HG03025 (cell line): ENCODE results near the gene AKR1C2.
"Not testable (repeated sequence)": the region's sequence is repeated elsewhere in the genome, so short reads cannot be mapped to it uniquely, and the experiment has no call there.

Source experiments
- ATAC-seq: cut with Tn5 transposase; IDR thresholded peaks from one replicate; pipeline ENCODE4 v1.9.1; 2021; ENCODE audit warnings: mild to moderate bottlenecking, moderate library complexity; ENCODE audit not compliant: unreplicated experiment, low FRiP score

The AKR1C2 gene

GRCh38 chr10:4992564-4992963 is 11.1 kb downstream of the AKR1C2 start:
- not testable (repeated sequence) for ATAC-seq

GRCh38 chr10:4991463-4991862 is 12.2 kb downstream of the AKR1C2 start:
- not testable (repeated sequence) for ATAC-seq

- no peak for ATAC-seq
Observed at GRCh38 chr10:4990217-4990616, 13.4 kb downstream of the AKR1C2 start.

GRCh38 chr10:4988000-4988641 is 15.5 kb downstream of the AKR1C2 start:
- not testable (repeated sequence) for ATAC-seq

- no peak for ATAC-seq
Observed at GRCh38 chr10:4984971-4985594, 18.6 kb downstream of the AKR1C2 start.

- no peak for ATAC-seq
Observed at GRCh38 chr10:4984223-4984622, 19.4 kb downstream of the AKR1C2 start.

- ATAC-seq = no peak
Observed at GRCh38 chr10:4983615-4984216, 19.9 kb downstream of the AKR1C2 start.

- ATAC-seq = no peak
Observed at GRCh38 chr10:4982764-4983226, 20.9 kb downstream of the AKR1C2 start.

GRCh38 chr10:4981722-4982471 is 21.8 kb downstream of the AKR1C2 start:
- ATAC-seq = no peak

- ATAC-seq = no peak
Observed at GRCh38 chr10:4980793-4981192, 22.9 kb downstream of the AKR1C2 start.

GRCh38 chr10:4978870-4979269 is 24.8 kb downstream of the AKR1C2 start:
- ATAC-seq = no peak

- no peak for ATAC-seq
Observed at GRCh38 chr10:4977025-4977424, 26.6 kb downstream of the AKR1C2 start.

- ATAC-seq = not testable (repeated sequence)
Observed at GRCh38 chr10:4974400-4974799, 29.3 kb downstream of the AKR1C2 start.

GRCh38 chr10:4973294-4973693 is 30.4 kb downstream of the AKR1C2 start:
- not testable (repeated sequence) for ATAC-seq

- not testable (repeated sequence) for ATAC-seq
Observed at GRCh38 chr10:4972369-4973142, 31.1 kb downstream of the AKR1C2 start.

GRCh38 chr10:4970362-4970761 is 33.3 kb downstream of the AKR1C2 start:
- ATAC-seq = not testable (repeated sequence)

- not testable (repeated sequence) for ATAC-seq
Observed at GRCh38 chr10:4969289-4969688, 34.4 kb downstream of the AKR1C2 start.

- ATAC-seq = not testable (repeated sequence)
Observed at GRCh38 chr10:4967189-4967588, 36.5 kb downstream of the AKR1C2 start.

- ATAC-seq = not testable (repeated sequence)
Observed at GRCh38 chr10:4965763-4966162, 37.9 kb downstream of the AKR1C2 start.

- ATAC-seq = not testable (repeated sequence)
Observed at GRCh38 chr10:4963815-4964154, 39.9 kb downstream of the AKR1C2 start.
